GM12872 (cell line): ENCODE results near the gene PTBP3.

ENCODE experiments used
- CTCF ChIP-seq: IDR thresholded peaks from 3 replicates; pipeline ENCODE4 v1.5.1; 2011; ENCODE audit warnings: low read depth, mild to moderate bottlenecking, low read length, moderate library complexity; ENCODE audit not compliant: insufficient read depth

PTBP3 gene

GRCh38 chr9:112239284-112239683, 94.1 kb downstream of the PTBP3 start:
- TF ChIP-seq CTCF, result no peak

GRCh38 chr9:112234779-112235178, 98.6 kb downstream of the PTBP3 start:
- 0 out of 3 replicates have a peak, but pooled peaks have one; percentile 2 for TF ChIP-seq CTCF

- TF ChIP-seq CTCF, result no peak
Observed at GRCh38 chr9:112233769-112234168, 99.7 kb downstream of the PTBP3 start.

GRCh38 chr9:112232233-112232632, 101.2 kb downstream of the PTBP3 start:
- TF ChIP-seq CTCF, result no peak

DNA sequence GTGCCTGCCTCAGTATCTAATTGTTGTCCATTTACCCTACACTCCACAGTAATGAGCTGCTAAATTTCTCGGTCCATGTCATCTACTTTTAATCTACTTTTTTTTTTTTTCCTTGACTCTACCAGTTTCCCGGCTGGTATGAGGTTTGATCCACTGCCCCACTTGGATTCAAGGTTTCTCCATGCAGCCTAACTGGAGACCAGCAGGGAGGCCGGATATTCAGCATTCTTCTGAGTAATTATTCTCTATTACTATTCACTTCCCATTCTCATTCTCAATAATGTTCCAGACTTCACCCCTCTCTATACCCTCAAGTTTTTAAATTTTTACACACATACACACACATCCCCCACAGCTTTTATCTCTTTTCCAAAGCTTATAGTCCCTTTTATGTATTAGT, 107.3 kb downstream of the PTBP3 start:
- no peak for TF ChIP-seq CTCF

GRCh38 chr9:112224401-112225289, 108.8 kb downstream of the PTBP3 start:
- no peak for TF ChIP-seq CTCF

DNA sequence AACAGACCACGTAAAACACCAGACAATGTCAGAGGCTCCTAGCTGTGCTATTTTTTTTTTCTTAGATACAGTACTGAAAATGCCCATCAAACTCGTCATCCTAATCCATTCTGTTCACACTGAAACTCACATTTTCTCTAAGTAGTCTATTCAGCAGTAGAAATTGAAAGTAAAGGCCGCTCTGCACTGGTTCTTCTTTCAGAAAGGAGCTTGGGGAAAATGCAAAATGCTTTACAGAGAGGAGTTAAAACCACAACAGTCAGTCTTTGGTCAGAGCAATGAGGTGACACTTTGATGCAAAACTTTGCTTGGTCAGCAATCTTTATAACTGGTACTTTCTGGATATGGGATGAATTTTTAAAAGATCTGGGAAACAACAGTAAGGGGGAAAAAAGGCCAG, 114.5 kb downstream of the PTBP3 start:
- no peak for TF ChIP-seq CTCF
